ENCODE results near the gene ADARB1.
"Not testable (repeated sequence)": the region's sequence is repeated elsewhere in the genome, so short reads cannot be mapped to it uniquely, and the experiment has no call there.

The ADARB1 gene

DNA sequence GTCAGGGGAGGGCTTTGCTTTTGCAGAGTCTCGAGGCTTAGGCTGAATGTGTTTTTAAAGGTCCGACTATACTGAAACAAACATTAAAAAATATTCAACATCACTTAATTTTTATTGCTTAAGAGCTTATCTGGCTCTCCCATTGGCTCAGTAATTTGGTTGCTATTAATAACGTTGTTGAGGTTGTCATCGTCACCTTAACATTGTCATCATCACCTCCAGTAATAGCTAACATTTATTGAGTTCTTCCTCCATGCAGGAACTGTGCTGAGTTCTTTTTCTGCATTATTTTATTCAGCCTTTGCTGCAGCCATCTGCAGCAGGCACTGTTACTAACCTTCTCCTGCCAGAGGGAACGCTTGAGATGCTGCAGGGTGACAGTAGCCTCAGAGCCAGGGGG lies 40.1 kb downstream of the ADARB1 start:
- DNase-seq (ENCODE audit: low read depth in 2 of 2) = no peak

- DNase-seq (ENCODE audit: low read depth in 2 of 2) = no peak
Observed at GRCh38 chr21:45115141-45115540, 40.8 kb downstream of the ADARB1 start.

GRCh38 chr21:45116066-45116465 lies 41.7 kb downstream of the ADARB1 start:
- no peak for DNase-seq (ENCODE audit: low read depth in 2 of 2)

GRCh38 chr21:45117314-45117713 lies 42.9 kb downstream of the ADARB1 start:
- DNase-seq (ENCODE audit: low read depth in 2 of 2) = no peak

DNA sequence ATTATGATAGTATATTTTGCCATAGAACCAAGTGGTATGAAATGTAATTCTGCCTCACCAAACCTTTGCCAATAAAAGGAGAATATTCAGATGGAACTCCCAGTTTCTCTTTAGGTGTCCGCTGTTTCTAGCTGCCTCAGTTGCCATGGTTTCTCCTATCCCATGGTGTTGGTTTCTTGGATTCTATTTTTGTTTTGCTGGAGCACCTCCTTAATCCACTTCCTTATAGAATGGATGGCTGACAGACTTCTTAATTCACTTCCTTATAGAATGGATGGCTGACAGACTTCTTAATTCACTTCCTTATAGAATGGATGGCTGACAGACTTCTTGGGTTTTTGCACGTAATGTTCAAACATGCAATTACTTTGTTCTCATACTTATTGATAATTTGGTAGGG lies 43.7 kb downstream of the ADARB1 start:
- no peak for DNase-seq (ENCODE audit: low read depth in 2 of 2)

- no peak for DNase-seq (ENCODE audit: low read depth in 2 of 2)
Observed at GRCh38 chr21:45119812-45120211, 45.4 kb downstream of the ADARB1 start.

GRCh38 chr21:45120975-45121374 lies 46.6 kb downstream of the ADARB1 start:
- DNase-seq (ENCODE audit: low read depth in 2 of 2) = no peak

- DNase-seq (ENCODE audit: low read depth in 2 of 2) = no peak
Observed at GRCh38 chr21:45122030-45122429, 47.6 kb downstream of the ADARB1 start.

DNA sequence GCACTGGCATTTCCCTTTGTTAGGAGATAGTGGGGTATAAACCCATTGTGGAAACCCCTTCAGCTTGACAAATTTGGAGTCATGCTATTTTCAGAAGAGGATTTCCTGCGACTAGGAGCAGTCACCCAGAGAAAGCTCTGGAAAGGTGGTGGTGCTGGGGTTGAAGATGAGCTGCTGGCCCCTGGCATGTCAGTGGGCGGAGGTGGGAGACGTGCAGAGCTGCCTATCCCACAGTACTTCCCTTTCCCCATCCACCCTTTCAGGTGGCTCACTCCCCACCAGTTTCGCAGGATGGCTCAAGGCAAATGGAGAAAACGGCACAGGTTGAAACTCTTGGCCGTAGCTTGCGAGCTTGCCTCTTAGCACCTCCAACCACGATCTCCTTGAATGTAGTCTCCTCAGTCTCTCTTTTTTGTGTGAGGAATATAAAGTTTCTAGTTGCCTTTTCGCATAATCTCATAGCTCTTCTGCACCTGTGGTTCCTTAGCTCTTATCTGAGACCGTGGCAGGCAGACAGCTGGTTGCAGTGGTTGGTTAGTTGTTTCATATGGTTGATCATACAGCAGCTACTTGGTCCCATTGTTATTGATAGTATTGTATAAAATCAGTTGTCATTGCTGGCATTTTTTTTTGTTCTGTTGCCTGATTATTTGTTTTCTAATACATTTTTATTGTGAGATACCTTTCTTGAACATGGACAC lies 48.2 kb downstream of the ADARB1 start:
- no peak for DNase-seq (ENCODE audit: low read depth in 2 of 2)

DNA sequence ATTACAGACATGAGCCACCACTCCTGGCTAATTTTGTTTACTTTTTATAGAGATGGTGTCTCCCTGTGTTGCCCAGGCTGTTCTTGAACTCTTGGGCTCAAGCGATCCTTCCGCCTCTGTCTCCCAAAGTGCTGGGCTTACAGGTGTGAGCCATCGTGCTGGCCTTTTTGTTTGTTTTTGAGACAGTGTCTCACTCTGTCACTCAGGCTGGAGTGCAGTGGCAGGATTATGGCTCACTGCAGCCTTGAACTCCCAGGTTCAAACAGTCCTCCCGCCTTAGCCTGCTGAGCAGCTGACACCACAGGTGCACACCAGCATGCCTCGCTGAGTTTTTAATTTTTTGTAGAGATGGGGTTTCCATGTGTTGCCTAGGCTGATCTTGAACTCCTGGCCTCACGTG lies 49.1 kb downstream of the ADARB1 start:
- no peak for DNase-seq (ENCODE audit: low read depth in 2 of 2)

DNA sequence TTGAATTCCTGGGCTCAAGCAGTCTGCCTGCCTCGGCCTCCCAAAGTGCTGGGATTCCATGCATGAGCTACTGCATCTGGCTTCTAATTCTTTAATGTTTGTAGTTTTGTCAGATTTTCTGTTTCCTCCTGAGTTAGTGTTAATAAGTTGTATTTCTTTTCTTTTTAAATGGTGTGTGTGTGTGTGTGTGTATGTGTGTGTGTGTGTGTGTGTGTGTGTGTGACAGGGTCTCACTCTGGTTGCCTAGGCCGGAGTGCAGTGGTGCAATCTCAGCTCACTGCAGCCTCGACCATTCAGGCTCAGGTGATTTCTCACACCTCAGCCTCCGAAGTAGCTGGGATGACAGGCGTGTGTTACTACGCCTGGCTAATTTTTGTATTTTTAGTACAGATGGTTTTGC lies 50.2 kb downstream of the ADARB1 start:
- no peak for DNase-seq (ENCODE audit: low read depth in 2 of 2)

- DNase-seq (ENCODE audit: low read depth in 2 of 2) = no peak
Observed at GRCh38 chr21:45125357-45125756, 51.0 kb downstream of the ADARB1 start.

GRCh38 chr21:45126204-45126626 lies 51.8 kb downstream of the ADARB1 start:
- DNase-seq (ENCODE audit: low read depth in 2 of 2) = no peak

DNA sequence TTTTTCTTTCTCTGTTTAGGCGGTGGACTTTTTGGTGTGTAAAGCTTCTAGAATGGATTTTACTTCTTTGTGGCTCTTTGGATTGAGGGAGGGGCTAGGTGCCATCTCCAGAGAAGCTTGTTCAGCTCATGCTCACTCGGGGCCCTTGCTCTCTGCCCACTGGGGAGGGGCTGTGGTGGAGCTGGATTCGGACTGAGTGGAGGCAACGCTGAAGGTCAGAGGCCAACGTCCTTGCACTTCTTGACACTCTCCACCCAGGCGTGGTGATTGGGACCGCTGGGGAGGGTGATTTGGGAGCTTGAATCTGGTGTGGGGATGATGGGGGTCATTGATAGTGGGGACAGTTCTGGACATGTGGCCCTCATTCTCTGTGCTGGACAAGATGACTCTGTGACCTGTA lies 52.6 kb downstream of the ADARB1 start:
- no peak for DNase-seq (ENCODE audit: low read depth in 2 of 2)

DNA sequence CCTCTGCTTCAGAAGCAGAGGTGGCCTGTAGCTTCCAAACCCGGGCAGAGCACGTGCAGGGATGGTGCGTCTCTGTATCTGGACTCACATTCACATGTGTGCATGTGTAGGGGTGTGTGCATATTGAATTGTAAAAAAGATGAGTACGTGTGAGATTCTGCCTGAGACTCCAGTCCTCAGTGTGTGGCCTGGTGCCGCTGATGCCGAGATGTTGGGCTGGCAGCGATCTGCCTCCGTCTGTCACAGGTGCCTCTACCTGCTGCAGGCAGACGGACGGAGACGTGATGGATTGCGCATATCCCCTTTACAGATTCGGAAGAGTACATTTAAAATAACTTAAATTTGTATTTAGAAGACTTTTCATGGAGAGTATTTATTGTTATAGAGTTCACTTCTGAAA lies 53.6 kb downstream of the ADARB1 start:
- no peak for DNase-seq (ENCODE audit: low read depth in 2 of 2)

GRCh38 chr21:45128613-45129188 lies 54.3 kb downstream of the ADARB1 start:
- DNase-seq (ENCODE audit: low read depth in 2 of 2) = peak; percentile 58 to 64

DNA sequence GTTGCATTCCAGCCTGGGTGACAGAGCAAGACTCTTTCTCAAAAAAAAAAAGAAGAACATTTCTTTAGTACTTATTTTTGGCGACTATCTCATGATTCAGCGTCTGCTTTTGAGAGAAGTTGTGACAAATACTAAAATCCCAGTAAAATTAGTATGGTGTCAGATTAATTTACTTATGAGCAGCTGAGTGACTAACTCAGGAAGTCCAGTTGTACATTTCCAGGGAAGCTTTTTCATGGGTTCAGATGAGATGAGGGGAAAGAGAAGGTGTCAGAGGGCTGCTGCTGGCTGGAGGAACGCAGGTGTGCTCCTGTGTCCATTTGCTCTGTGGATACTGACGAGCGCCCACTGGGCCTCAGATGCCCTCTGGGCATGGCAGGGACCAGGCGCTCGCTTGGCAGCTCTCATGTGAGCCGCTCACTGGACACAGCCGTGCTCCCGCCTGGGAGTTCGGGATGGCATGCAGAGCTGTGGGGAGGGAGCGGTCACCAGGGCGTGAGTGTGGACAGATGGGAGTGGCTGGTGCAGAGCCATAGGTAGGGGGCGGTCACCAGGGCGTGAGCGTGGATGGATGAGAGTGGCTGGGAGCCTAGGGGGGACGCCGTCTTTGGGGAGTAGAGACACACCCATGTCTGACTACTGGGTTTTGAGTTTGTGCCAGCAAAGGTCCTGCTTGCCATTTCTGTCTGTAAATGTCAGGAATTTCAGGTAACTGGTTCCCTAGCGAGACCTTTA lies 55.0 kb downstream of the ADARB1 start:
- no peak for DNase-seq (ENCODE audit: low read depth in 2 of 2)

GRCh38 chr21:45130324-45130774 lies 56.0 kb downstream of the ADARB1 start:
- DNase-seq (ENCODE audit: low read depth in 2 of 2) = no peak

DNA sequence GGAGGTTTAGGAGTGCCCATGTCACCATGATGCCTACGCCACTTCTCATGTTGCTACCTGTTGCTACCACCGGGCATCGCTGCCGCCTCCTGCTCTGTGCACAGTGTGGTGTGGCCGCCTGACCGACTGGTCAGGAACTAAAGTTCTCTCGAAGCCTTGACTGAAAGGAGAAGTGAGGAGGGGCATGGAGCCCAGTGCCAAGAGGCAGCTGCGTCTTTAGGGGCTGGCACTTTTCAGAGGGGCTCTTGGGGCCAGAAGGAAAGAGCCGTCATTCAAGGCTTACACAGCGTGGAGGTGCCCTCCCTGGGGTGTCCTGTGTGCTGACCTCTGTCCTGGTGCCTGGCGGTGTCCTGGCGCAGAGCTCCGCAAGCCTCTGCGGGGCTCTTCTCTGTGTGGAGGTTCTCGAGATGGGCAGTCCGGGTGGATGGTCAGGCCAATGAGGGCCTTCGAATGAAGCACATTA lies 57.2 kb downstream of the ADARB1 start:
- DNase-seq (ENCODE audit: low read depth in 2 of 2) = no peak

DNA sequence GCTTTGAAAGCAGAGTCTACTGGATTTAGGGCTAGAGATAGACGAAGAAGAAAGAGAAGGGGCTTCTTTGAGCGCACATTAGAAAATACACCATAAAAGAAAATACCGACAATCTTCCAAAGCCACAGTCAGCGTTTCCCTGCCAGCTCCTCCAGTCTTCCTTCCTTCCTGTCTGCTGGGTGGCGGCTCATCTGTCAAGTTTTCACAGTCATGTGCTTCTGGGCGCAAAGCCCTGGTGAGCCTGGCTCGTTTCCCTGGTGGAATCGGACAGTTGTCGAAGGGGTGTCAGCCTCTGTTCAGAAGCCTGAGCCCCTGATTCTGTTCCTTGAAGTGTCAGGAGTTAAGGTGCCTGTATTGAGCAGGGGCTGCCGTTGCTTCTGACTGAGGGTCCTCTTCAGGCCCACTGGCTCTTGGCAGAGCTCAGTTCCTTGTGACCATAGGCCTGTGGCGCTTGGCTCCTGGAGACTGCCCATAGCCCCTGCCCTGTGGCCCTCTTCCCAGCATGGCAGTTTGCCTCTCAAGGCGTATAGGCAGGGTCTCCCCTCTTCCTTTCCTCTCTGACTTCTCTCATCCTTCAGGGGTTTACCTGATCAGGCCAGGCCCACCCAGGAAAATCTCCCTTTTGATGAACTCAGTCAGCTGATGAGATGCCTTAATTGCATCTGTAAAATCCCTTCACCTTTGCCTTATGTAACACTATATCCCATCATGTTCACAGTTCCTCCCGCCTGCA lies 58.6 kb downstream of the ADARB1 start:
- no peak for DNase-seq (ENCODE audit: low read depth in 2 of 2)

GRCh38 chr21:45133574-45134278 lies 59.3 kb downstream of the ADARB1 start:
- not testable (repeated sequence) for DNase-seq (ENCODE audit: low read depth in 2 of 2)
